GM12864 (cell line): ENCODE data around the gene FIGLA.

Experiments
- DNase-seq: peaks from one replicate; pipeline ENCODE4 v3.0.0-alpha.2; 2011; ENCODE audit warnings: low read depth
- H3K4me3 ChIP-seq: 2 replicates; pipeline ENCODE4 v1.5.1; 2011; ENCODE audit warnings: mild to moderate bottlenecking, low read depth, low read length, control low read depth
- CTCF ChIP-seq: IDR thresholded peaks from 2 replicates; pipeline ENCODE4 v1.5.1; 2011; ENCODE audit warnings: low read depth, mild to moderate bottlenecking, moderate library complexity, low read length, control low read depth, inconsistent platforms; ENCODE audit errors: missing control alignments

FIGLA gene, protein sequence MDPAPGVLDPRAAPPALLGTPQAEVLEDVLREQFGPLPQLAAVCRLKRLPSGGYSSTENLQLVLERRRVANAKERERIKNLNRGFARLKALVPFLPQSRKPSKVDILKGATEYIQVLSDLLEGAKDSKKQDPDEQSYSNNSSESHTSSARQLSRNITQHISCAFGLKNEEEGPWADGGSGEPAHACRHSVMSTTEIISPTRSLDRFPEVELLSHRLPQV

GRCh38 chr2:70790136-70790828 lies at the start of gene FIGLA:
Gene FIGLA (minus strand): TSS chr2:70790643. CDS start chr2:70790638, 5 bp downstream.
- no peak within 1 kb of the TSS for H3K4me3 ChIP-seq
- no peak for DNase-seq
- TF ChIP-seq CTCF, result no peak

DNA sequence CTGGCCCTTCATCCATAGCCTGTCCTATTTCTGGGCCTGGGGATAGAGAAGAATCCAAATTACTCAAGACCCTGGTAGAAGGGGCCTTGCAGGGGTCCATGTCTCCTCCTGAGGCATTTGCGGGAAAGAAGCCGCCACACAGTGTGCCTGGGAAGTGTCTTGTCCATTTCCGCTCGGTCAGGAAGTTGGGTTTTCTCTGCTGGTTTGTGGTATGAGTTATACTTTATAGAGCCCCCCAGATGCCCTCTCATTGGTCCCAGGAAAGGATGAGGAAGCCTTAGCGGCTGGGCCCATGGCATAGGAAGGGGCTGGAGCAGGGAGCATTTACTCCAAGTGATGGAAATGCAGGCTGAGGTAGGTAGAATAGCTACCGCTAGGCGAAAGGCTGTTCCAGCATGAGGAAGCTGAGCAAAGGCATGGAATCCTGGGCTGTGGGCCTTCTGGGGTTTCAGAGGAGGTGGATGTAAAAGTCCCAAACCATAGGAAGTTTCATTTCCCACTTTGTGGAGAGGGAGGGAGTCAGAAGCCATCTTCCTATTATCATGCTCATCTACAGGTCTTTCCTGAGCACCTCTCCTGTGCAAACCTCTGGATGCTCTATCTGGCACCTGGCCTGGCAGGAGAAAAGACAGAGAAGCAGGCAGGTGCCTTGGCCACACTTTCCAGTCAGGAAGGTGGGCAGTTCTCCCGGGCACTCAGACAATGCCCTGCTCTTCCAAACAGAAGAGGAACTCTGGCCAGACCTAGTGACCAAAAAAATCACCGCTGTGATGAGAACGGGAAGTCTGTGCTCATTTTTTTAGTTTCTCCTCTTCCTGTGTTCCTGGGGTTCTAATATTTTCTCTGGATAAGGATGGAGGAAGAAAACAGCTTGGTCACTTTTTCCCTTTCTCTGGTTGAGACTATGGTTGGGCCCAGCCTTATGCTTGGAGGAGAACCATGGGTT lies 47.8 kb upstream of the FIGLA start:
- H3K4me3 ChIP-seq, result no peak overlapping the region
- no peak for DNase-seq
- TF ChIP-seq CTCF, result no peak

DNA sequence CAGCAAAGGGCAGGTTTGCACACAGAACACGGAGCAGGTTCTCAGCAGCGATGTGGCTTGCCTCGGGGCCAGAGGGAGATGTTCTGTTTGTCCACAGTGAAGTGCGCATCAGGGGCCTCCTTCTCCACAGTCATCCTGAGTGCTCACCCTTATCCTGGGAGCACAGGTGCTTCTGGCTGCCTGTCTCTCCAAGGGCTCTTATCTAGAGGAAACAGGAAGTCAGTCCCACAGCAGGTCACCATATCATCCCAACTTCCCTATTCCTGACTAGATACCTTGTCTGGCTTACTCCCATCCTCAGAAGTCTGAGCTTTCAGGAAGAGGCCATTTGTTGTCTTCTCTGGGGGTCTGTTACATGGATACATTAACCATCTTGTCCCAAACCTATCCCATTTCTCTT lies 45.2 kb upstream of the FIGLA start, which contains the start of gene CD207:
Gene CD207 (minus strand): TSS at position 174 of the 400 bp plus-strand sequence. CDS start 40 bp downstream, at position 134.
- H3K4me3 ChIP-seq, result no peak within 1 kb of the TSS
- no peak for TF ChIP-seq CTCF
- DNase-seq, result no peak

- no peak for DNase-seq
- no peak overlapping the region for H3K4me3 ChIP-seq
These were observed 44.4 kb upstream of the FIGLA start for GRCh38 chr2:70834881-70835280.

DNA sequence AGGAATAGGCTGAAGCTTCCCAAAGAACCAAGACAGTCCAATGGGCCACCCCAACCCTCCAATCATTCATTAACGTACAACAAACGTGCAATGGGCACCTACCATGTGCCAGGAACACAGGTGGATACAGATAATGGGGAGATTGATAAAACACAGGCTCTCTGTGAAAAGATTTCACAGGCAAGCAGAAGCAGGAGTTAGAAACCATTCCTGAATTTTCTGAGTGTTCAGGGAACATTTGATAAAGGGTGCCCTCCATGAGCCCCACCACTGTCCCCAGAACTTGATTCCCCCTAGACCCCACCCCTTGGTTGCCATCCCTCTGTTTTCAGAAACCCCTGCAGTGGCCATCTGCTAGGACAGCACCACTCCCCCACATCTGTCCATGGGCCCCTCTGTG lies 43.7 kb upstream of the FIGLA start:
- no peak for DNase-seq
- no peak overlapping the region for H3K4me3 ChIP-seq
- TF ChIP-seq CTCF, result no peak

More at GRCh38 chr2:70834881-70835280, 44.4 kb upstream of the FIGLA start:
- no peak for TF ChIP-seq CTCF

- TF ChIP-seq CTCF, result no peak
- no peak for DNase-seq
These were observed 42.8 kb upstream of the FIGLA start for GRCh38 chr2:70833246-70833645.

More at GRCh38 chr2:70833246-70833645, 42.8 kb upstream of the FIGLA start:
- no peak overlapping the region for H3K4me3 ChIP-seq
